ENCODE data around the gene RNF157. TPM values are rescaled to one million over a fixed set of nuclear protein-coding genes. Genes with fewer than 3 reads are reported as not detected.
A peak's percentile ranks its signal among the peaks of the same experiment; 100 is the strongest.

RNF157 gene
- total and polyA plus RNA-seq, 9 of the 15 experiments (the other 6 are each of a cell fraction or from before 2014, with no cell fraction given), result 8.1 to 31.7 (median 20.8) TPM

DNA sequence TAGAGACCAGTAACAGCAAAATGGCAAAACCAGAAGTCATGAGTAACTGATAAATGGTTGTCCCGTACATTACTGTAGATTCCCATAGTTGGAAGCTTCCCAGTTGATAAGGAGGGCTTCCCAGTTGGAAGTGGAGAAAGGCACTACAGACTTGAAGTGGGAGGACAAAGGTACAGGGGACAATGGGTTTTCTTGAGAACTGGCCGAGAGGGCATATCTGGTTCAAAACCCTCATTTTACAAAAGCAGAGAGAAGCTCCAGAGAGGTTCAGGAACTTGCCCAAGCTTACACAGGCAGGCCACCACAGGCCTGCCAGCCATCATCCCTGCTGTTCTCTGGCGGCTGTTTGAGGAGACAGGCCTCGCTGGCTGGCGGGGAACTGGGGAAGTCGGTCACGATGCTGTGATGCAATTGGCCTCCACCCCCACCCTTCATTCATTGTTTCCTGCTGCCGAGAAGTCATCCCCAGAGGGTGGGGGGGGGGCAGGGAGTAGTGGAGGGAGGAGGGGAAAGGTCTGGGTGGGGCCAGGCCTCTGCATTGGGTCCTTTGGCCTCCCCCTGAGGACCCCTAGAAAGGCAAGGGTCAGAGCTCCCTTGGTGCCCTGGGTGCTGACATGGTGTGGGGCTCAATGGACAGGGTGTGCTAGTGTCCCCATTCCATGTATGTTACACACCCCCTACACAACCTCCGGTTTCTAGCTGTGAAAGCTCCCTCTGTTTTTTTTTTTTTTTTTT lies 27.9 kb upstream of the RNF157 start (continued):
- TF ChIP-seq CLOCK (CRISPR knock-in tag; IDR thresholded peaks at IDR 0.05; ENCODE audit: borderline replicate concordance), result no peak
- TF ChIP-seq TAF15 (IDR thresholded peaks at IDR 0.05; ENCODE audit: low read depth, low read length), result no peak
- TF ChIP-seq KAT7 (CRISPR knock-in tag; IDR thresholded peaks at IDR 0.05; ENCODE audit: borderline replicate concordance), result no peak
- TF ChIP-seq, protein P1, sequence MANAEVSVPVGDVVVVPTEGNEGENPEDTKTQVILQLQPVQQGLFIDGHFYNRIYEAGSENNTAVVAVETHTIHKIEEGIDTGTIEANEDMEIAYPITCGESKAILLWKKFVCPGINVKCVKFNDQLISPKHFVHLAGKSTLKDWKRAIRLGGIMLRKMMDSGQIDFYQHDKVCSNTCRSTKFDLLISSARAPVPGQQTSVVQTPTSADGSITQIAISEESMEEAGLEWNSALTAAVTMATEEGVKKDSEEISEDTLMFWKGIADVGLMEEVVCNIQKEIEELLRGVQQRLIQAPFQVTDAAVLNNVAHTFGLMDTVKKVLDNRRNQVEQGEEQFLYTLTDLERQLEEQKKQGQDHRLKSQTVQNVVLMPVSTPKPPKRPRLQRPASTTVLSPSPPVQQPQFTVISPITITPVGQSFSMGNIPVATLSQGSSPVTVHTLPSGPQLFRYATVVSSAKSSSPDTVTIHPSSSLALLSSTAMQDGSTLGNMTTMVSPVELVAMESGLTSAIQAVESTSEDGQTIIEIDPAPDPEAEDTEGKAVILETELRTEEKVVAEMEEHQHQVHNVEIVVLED (CRISPR knock-in tag; IDR thresholded peaks at IDR 0.05), result no peak
- TF ChIP-seq, protein P2, sequence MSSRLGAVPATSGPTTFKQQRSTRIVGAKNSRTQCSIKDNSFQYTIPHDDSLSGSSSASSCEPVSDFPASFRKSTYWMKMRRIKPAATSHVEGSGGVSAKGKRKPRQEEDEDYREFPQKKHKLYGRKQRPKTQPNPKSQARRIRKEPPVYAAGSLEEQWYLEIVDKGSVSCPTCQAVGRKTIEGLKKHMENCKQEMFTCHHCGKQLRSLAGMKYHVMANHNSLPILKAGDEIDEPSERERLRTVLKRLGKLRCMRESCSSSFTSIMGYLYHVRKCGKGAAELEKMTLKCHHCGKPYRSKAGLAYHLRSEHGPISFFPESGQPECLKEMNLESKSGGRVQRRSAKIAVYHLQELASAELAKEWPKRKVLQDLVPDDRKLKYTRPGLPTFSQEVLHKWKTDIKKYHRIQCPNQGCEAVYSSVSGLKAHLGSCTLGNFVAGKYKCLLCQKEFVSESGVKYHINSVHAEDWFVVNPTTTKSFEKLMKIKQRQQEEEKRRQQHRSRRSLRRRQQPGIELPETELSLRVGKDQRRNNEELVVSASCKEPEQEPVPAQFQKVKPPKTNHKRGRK (tag; IDR thresholded peaks at IDR 0.05), result no peak
- no peak for TF ChIP-seq HDGF (IDR thresholded peaks at IDR 0.05)
- TF ChIP-seq SNAPC5 (CRISPR knock-in tag; IDR thresholded peaks at IDR 0.05), result no peak
- no peak for TF ChIP-seq TAF7 (tag; IDR thresholded peaks at IDR 0.05)
- no peak for TF ChIP-seq ZNF408 (CRISPR knock-in tag; IDR thresholded peaks at IDR 0.05; ENCODE audit: low read depth)
- no peak for TF ChIP-seq FOXK1 (CRISPR knock-in tag; IDR thresholded peaks at IDR 0.05; ENCODE audit: borderline replicate concordance)
- TF ChIP-seq CBX5 (IDR thresholded peaks at IDR 0.05; ENCODE audit: borderline replicate concordance, low read depth), result no peak
- peak; percentile 43; the same call in 1 of the 2 replicates for TF ChIP-seq BHLHE40 (IDR thresholded peaks at IDR 0.05; ENCODE audit: low read length)
- peak; percentile 10 for TF ChIP-seq HDAC3 (IDR thresholded peaks at IDR 0.05; ENCODE audit: borderline replicate concordance, partially characterized antibody)
- TF ChIP-seq SP1 (CRISPR knock-in tag; IDR thresholded peaks at IDR 0.05), result 0 out of 2 replicates have a peak, but pooled peaks have one; percentile 1
- no peak for TF ChIP-seq ZFP1 (CRISPR knock-in tag; IDR thresholded peaks at IDR 0.05)
- no peak for TF ChIP-seq CEBPZ (IDR thresholded peaks at IDR 0.05; ENCODE audit: borderline replicate concordance, low read depth, low read length)
- TF ChIP-seq CBX2 (IDR thresholded peaks at IDR 0.05; ENCODE audit: insufficient read depth, low read length, poor library complexity, severe bottlenecking), result no peak
- no peak for TF ChIP-seq FOXK2 (conservative IDR thresholded peaks at IDR 0.05 in 1 of 2, IDR thresholded peaks at IDR 0.05 in 1 of 2; ENCODE audit: low read depth in 2 of 2)
